ENCODE results near the gene AP3S1.
"Not testable (repeated sequence)": the region's sequence is repeated elsewhere in the genome, so short reads cannot be mapped to it uniquely, and the experiment has no call there.

Gene AP3S1

GRCh38 chr5:115857626-115858349 is 16.1 kb downstream of the AP3S1 start:
- H3K4me3 ChIP-seq = no peak overlapping the region
- no peak overlapping the region for H3K27ac ChIP-seq

DNA sequence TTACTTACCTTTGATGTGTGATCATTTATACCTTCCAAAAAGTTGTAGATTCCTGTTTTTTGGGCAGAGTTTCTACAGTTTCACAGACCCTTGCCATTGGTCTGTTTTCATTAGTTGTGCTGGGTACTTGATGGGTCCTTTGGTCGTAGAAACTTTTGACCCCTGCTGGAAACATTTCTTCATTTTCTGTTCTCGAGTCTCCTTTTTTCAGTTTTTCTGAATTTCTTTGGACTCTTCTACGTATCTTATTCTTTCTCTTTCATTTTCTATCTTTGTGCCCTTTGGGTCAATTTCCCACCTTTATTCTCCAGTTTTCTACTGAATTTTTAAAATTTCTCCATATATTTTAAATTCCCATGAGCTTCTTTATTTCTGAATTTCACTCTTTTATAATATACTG is 16.7 kb downstream of the AP3S1 start:
- Histone ChIP-seq H3K4me3 (no peak overlapping the region), H3K27ac (no peak overlapping the region)

DNA sequence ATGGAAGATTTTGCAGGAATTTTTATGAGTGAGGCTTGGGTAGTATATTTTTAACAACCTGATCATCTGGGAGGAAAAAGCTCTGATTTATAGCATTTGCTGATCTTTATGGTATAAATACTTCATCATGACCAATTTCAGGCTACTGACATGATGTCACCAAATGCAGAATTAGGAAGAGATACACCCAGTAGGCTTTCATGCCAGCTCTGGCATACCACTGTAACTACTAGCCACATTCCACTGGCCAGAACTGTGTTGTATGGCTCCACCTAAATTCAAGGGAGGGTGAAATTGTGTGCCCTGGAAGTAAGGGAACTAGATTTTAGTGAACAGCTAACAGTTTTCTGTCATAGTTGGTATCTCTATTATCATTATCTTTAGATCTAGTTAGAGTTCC is 17.6 kb downstream of the AP3S1 start:
- no peak overlapping the region for H3K27ac ChIP-seq
- no peak overlapping the region for H3K4me3 ChIP-seq

- no peak overlapping the region for H3K4me3 ChIP-seq
- no peak overlapping the region for H3K27ac ChIP-seq
Observed at GRCh38 chr5:115869256-115869795, 27.6 kb downstream of the AP3S1 start.

DNA sequence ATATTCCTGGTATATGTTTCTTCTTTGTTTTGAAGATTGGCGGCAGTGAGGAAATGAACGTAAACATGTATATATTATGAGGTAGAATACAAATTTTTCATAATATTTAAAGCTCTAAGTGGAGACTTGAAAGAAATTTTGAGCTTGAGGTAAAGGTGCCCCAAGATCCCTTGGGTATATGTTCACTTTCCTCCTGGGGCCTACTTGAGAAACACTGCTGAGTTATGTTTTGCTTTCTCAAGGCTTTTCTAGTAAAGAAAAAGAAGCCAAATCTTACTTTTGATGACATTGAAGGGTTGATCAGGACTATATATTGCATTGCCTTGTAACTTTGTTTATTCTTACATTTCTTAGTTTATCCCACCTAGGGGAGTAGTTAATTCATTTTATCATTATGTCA is 30.7 kb downstream of the AP3S1 start:
- Histone ChIP-seq H3K27ac (no peak overlapping the region), H3K4me3 (no peak overlapping the region)

DNA sequence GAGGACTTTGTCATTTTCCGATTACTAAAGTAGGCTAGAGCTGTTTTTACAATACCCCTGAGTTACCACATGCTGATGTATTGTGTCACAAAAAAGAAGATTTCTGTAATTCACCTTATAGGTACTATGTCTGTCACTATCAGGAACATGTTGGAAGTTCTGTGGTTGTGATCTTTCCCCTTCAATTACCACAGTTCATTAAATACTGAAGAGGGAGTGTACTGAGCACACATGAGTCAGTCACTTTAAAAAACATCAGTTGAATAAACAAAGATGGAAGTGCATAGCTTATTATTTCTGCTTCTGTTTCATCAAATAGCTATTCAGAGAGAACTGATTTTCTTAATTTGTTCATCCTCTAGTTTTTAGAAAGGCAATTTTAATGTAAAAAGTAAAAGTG is 31.7 kb downstream of the AP3S1 start:
- no peak overlapping the region for H3K4me3 ChIP-seq
- H3K27ac ChIP-seq = no peak overlapping the region

GRCh38 chr5:115875447-115875846 is 33.7 kb downstream of the AP3S1 start:
- Histone ChIP-seq H3K4me3 (no peak overlapping the region), H3K27ac (no peak overlapping the region)

- H3K4me3 ChIP-seq, H3K27ac ChIP-seq: not testable (repeated sequence)
Observed at GRCh38 chr5:115877342-115877741, 35.6 kb downstream of the AP3S1 start.

GRCh38 chr5:115882434-115882833 is 40.7 kb downstream of the AP3S1 start:
- H3K27ac ChIP-seq, H3K4me3 ChIP-seq: not testable (repeated sequence)

- Histone ChIP-seq H3K27ac (no peak overlapping the region), H3K4me3 (no peak overlapping the region)
Observed at GRCh38 chr5:115884704-115885103, 43.0 kb downstream of the AP3S1 start.

- not testable (repeated sequence) for H3K27ac ChIP-seq, H3K4me3 ChIP-seq
Observed at GRCh38 chr5:115885208-115885607, 43.5 kb downstream of the AP3S1 start.

DNA sequence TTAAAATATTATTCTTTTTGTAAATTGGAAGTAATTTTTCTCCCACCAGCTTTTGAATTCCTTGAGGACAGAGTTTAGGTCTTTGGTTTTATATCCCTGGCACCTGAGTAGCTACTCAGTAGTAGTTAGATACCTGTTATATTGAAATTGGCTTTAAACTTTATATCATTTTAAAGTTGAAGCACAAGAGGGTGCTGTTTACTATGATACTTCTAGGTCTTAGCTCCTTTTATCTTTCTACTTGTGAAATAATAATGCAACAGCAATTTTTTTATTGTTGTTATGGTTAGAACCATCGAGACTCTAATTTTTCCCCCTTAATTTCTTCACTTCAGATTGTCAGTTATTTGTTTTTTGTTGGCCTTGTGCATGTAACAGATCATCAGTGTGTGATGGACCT is 46.3 kb downstream of the AP3S1 start:
- Histone ChIP-seq H3K27ac (no peak overlapping the region), H3K4me3 (no peak overlapping the region)

DNA sequence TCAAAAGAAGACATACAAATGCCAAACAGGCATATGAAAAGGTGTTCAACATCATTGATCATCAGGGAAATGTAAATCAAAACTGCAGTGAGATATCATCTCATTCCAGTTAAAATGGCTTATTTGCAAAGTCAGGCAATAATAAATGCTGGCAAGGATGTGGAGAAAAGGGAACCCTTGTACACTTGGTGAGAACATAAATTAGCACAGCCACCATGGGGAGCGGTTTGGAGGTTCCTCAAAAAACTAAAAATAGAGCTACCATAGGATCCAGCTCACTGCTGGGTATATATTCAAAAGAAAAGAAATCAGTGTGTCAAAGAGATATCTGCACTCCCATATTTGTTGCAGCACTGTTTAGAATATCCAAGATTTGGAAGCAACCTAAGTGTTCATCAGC is 50.3 kb downstream of the AP3S1 start:
- no peak overlapping the region for H3K4me3 ChIP-seq
- no peak overlapping the region for H3K27ac ChIP-seq

DNA sequence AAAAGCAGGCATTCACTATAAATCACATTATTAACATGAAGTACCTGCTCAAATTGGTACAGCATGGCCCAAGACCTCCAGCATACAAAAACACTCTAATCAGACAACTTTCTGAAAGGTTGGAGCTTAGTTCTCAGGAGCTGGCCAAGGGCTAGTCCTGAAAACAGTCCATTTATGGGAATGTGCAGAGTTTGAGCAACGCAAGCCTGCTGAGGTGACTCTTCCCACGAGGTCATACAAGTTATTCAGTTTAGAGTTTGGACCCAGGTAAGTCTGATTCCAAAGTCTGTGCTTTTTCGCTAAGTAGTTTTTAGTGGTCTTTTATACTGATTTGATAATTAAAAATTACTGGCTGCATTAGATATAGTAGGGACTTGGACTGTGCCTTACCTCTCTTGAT is 52.6 kb downstream of the AP3S1 start:
- H3K4me3 ChIP-seq = no peak overlapping the region
- no peak overlapping the region for H3K27ac ChIP-seq

GRCh38 chr5:115895821-115896220 is 54.1 kb downstream of the AP3S1 start:
- no peak overlapping the region for H3K4me3 ChIP-seq
- no peak overlapping the region for H3K27ac ChIP-seq

GRCh38 chr5:115898656-115899055 is 56.9 kb downstream of the AP3S1 start:
- H3K4me3 ChIP-seq = no peak overlapping the region

DNA sequence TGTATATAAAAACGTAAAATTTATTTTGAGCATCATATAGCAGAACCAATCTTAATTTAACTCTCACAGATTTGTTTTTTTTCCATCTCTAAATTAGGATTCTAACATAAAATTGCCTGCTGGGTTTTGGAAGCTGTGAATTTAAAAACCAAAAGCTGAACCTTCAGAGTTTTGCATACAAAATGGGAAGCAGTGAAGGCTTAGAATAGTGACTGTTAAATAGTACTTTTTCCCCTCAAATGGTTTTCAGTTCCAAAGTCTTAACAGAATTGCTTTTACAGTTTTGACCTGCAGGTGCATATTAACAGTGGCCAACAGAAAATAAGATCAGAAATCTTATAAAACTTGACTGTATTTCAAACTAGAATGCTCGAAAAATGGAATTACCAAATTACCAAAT is 65.4 kb downstream of the AP3S1 start:
- Histone ChIP-seq H3K27ac (no peak overlapping the region), H3K4me3 (no peak overlapping the region)

More at GRCh38 chr5:115898656-115899055, 56.9 kb downstream of the AP3S1 start:
- no peak overlapping the region for H3K27ac ChIP-seq

DNA sequence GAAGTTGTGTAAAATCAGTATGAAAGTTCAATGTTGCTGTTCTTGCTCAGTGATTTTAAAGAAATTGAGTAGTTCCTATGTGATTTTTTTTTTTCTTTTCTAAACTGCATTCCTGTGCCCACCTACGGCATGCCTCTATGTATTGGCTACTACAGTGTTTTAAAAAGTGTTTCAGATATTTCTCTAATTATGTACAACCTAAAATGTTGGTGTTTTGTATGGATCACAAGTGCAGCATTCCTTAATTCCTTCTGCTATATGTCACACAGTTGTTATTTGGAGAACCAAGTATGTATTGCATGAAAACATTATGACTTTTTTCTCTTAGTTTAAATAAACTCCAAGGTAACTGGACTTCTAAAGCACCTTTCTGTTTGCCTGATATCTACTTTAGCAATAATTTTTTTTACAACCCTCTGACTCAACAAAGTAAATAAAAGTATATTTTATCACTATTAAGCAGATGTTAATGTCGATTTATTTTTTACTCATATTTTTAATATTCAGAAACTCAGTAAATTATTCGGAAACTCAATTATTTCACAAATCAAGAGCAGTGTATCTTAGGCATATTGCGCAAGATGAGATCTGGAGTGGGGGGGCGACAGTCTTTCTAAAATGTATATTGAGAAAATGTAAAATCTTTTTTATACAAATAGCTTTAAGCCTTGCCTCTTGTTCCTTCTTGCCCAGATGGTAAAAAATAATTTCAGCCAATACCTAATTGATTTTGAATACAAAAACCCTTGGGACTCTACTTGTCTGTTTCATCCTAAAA is 72.1 kb downstream of the AP3S1 start:
- H3K27ac ChIP-seq, H3K4me3 ChIP-seq: not testable (repeated sequence)

DNA sequence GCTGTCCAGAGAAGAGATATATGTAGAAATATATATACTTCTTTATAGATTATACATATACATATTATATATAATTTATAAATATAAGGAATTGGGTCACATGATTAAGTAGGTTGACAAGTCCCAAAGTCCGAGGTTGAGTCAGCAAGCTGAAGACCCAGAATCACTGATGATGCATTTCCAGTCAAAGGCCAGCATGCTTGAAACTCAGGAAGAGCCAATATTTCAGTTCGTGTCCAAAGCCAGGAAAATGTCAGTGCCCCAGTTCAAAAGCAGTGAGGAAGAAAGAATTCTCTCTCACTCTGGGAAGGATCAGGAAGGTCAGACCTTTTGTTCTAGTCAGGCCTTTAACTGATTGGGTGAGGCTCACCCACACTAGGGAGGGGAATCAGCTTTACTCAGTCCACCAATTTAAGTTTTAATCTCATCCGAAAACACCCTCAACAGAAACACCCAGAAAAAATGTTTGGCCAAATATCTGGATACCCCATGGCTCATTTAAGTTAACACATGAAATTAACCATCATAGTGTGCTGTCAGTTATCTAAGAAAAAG is 78.5 kb downstream of the AP3S1 start:
- Histone ChIP-seq H3K4me3 (no peak overlapping the region), H3K27ac (no peak overlapping the region)

- not testable (repeated sequence) for H3K27ac ChIP-seq, H3K4me3 ChIP-seq
Observed at GRCh38 chr5:115928578-115929407, 87.1 kb downstream of the AP3S1 start.
